HEK293 (cell line): ENCODE data around the gene QSER1.

Experiments
- CTCF ChIP-seq: fragments of 450-650 bp; formaldehyde crosslinking; IDR thresholded peaks from 2 replicates; pipeline ENCODE4 v1.5.1; 2016; ENCODE audit warnings: missing biosample characterization, missing genetic modification characterization
- KLF16 ChIP-seq: fragments of 450-650 bp; formaldehyde crosslinking; IDR thresholded peaks from 2 replicates; pipeline ENCODE4 v1.5.1; 2017; ENCODE audit warnings: missing biosample characterization, missing genetic modification characterization
- PBX3 ChIP-seq: sonication (generic); formaldehyde crosslinking; IDR thresholded peaks from 2 replicates; pipeline ENCODE4 v1.8.1; 2022; ENCODE audit warnings: mild to moderate bottlenecking, moderate library complexity, missing genetic modification reagents
- REST ChIP-seq: fragments of 450-650 bp; formaldehyde crosslinking; IDR thresholded peaks from 2 replicates; pipeline ENCODE4 v1.5.1; 2016; ENCODE audit warnings: missing biosample characterization, missing genetic modification characterization
- ZNF23 ChIP-seq: fragments of 450-650 bp; formaldehyde crosslinking; IDR thresholded peaks from 2 replicates; pipeline ENCODE4 v1.5.1; 2016; ENCODE audit warnings: missing biosample characterization, missing genetic modification characterization, borderline replicate concordance
- ZNF404 ChIP-seq: fragments of 450-650 bp; formaldehyde crosslinking; IDR thresholded peaks from 2 replicates; pipeline ENCODE4 v1.5.1; 2017; ENCODE audit warnings: missing biosample characterization, missing genetic modification characterization

- no peak for TF ChIP-seq CTCF (tag by site-specific recombination)
- TF ChIP-seq KLF16 (tag by site-specific recombination) = peak; percentile 37; the same call in 1 of the 2 replicates
- TF ChIP-seq PBX3 (CRISPR knock-in tag) = no peak
- TF ChIP-seq REST (tag by site-specific recombination) = no peak
- no peak for TF ChIP-seq ZNF23 (tag by site-specific recombination)
- TF ChIP-seq ZNF404 = no peak
These were observed 1.6 kb upstream of the QSER1 start for GRCh38 chr11:32890843-32891656.
